HG03342 (cell line): ENCODE results near the gene RIMKLB.

Experiments used
- ATAC-seq: cut with Tn5 transposase; IDR thresholded peaks from one replicate; pipeline ENCODE4 v1.9.1; 2021; ENCODE audit warnings: mild to moderate bottlenecking, moderate library complexity; ENCODE audit not compliant: unreplicated experiment

The RIMKLB gene

GRCh38 chr12:8697476-8698131, at the start of gene RIMKLB:
Gene RIMKLB, plus strand, starts transcription at chr12:8697991. Its CDS starts 15,876 bp downstream, at chr12:8713867.
- ATAC-seq, result peak; percentile 70

- ATAC-seq, result peak; percentile 74
Observed at GRCh38 chr12:8648576-8649205, 49.1 kb upstream of the RIMKLB start.

GRCh38 chr12:8655421-8655820, 42.4 kb upstream of the RIMKLB start:
- ATAC-seq, result no peak

- ATAC-seq, result no peak
Observed at GRCh38 chr12:8658346-8658745, 39.4 kb upstream of the RIMKLB start.

GRCh38 chr12:8661016-8661415, 36.8 kb upstream of the RIMKLB start:
- no peak for ATAC-seq

- no peak for ATAC-seq
Observed at GRCh38 chr12:8661751-8662150, 36.0 kb upstream of the RIMKLB start.

GRCh38 chr12:8662593-8662992, 35.2 kb upstream of the RIMKLB start, which contains the start of gene MFAP5:
Gene MFAP5, minus strand, starts transcription at chr12:8662826. Its CDS starts 722 bp downstream, at chr12:8662104.
- no peak for ATAC-seq

- no peak for ATAC-seq
Observed at GRCh38 chr12:8664228-8664913, 33.4 kb upstream of the RIMKLB start.

- no peak for ATAC-seq
Observed at GRCh38 chr12:8665759-8666158, 32.0 kb upstream of the RIMKLB start.

- no peak for ATAC-seq
Observed at GRCh38 chr12:8667270-8667669, 30.5 kb upstream of the RIMKLB start.

- no peak for ATAC-seq
Observed at GRCh38 chr12:8668441-8668840, 29.4 kb upstream of the RIMKLB start.

- no peak for ATAC-seq
Observed at GRCh38 chr12:8672381-8672780, 25.4 kb upstream of the RIMKLB start.

GRCh38 chr12:8675591-8676036, 22.2 kb upstream of the RIMKLB start:
- ATAC-seq, result no peak

GRCh38 chr12:8676651-8677050, 21.1 kb upstream of the RIMKLB start:
- ATAC-seq, result no peak

- ATAC-seq, result no peak
Observed at GRCh38 chr12:8677362-8677761, 20.4 kb upstream of the RIMKLB start.

GRCh38 chr12:8678661-8679111, 19.1 kb upstream of the RIMKLB start:
- ATAC-seq, result no peak

- ATAC-seq, result no peak
Observed at GRCh38 chr12:8680533-8680932, 17.3 kb upstream of the RIMKLB start.

GRCh38 chr12:8681129-8681884, 16.5 kb upstream of the RIMKLB start:
- ATAC-seq, result no peak

GRCh38 chr12:8685051-8685450, 12.7 kb upstream of the RIMKLB start:
- ATAC-seq, result no peak

GRCh38 chr12:8687846-8688601, 9.8 kb upstream of the RIMKLB start:
- no peak for ATAC-seq
